ENCODE results near the gene USF2. TPM values are rescaled to one million over a fixed set of nuclear protein-coding genes. Genes with fewer than 3 reads are reported as not detected.

The USF2 gene
- polyA plus RNA-seq, 2 of the 4 experiments (the other 2 are of a cell fraction): 118 to 141 TPM

GRCh38 chr19:35223084-35223790 lies 45.5 kb upstream of the USF2 start:
- FAIRE-seq (no peak), ATAC-seq (no peak), DNase-seq (ENCODE audit: low read depth in 1 of 2, low spot score in 1 of 2) (peak in 1 of 2 experiments; percentile 27)
- ChIA-PET CTCF (interaction anchor here (0.6 to 1.7 kb wide), 4 partner anchors 8 to 156 kb away, joined by 4 to 7 read pairs (median 6); no protein-coding TSS in a partner anchor), POLR2A (no interaction called here)
- no peak overlapping the region for H3K4me3 ChIP-seq
- no peak overlapping the region for H3K4me2 ChIP-seq
- WGBS (ENCODE audit: missing lambda C conversion rate): 6% methylated on average over 6 of the region's 6 CpGs
- TF ChIP-seq ZFP36 (IDR thresholded peaks at IDR 0.05; ENCODE audit: borderline replicate concordance, partially characterized antibody): peak; percentile 28
- no peak for TF ChIP-seq HEYL (CRISPR knock-in tag; IDR thresholded peaks at IDR 0.05)
- no peak for TF ChIP-seq HMGXB4 (CRISPR knock-in tag; IDR thresholded peaks at IDR 0.05; ENCODE audit: borderline replicate concordance)
- TF ChIP-seq FOSB (CRISPR knock-in tag; IDR thresholded peaks at IDR 0.05): no peak
- peaks cover 26% of the 10 kb centered on the region; the same call in 2 of the 3 replicates for H3K9me3 ChIP-seq
- no peak overlapping the region for H3K27ac ChIP-seq
- no peaks in the 10 kb centered on the region for H3K4me1 ChIP-seq

- peaks cover 22% of the 10 kb centered on the region; the same call in 2 of the 3 replicates for H3K9me3 ChIP-seq
- CTCF ChIA-PET: interaction anchor here (1.4 to 1.7 kb wide), 2 partner anchors 9 to 157 kb away, joined by 6 to 7 read pairs; no protein-coding TSS in a partner anchor
- FAIRE-seq (no peak), ATAC-seq (no peak), DNase-seq (ENCODE audit: low read depth in 1 of 2, low spot score in 1 of 2) (no peak)
- WGBS (ENCODE audit: missing lambda C conversion rate): 63% methylated on average over 4 of the region's 4 CpGs
- TF ChIP-seq, protein P1, sequence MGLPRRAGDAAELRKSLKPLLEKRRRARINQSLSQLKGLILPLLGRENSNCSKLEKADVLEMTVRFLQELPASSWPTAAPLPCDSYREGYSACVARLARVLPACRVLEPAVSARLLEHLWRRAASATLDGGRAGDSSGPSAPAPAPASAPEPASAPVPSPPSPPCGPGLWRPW (IDR thresholded peaks at IDR 0.05): no peak
- TF ChIP-seq HMGXB4 (CRISPR knock-in tag; IDR thresholded peaks at IDR 0.05; ENCODE audit: borderline replicate concordance) (no peak), GATA3 (IDR thresholded peaks at IDR 0.05; ENCODE audit: borderline replicate concordance) (no peak), ZC3H11A (IDR thresholded peaks at IDR 0.05) (no peak), FOSB (CRISPR knock-in tag; IDR thresholded peaks at IDR 0.05) (no peak), JUN (IDR thresholded peaks at IDR 0.05) (no peak)
- TF ChIP-seq, protein P2, sequence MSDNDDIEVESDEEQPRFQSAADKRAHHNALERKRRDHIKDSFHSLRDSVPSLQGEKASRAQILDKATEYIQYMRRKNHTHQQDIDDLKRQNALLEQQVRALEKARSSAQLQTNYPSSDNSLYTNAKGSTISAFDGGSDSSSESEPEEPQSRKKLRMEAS (IDR thresholded peaks at IDR 0.05): no peak
- TF ChIP-seq, protein P3, sequence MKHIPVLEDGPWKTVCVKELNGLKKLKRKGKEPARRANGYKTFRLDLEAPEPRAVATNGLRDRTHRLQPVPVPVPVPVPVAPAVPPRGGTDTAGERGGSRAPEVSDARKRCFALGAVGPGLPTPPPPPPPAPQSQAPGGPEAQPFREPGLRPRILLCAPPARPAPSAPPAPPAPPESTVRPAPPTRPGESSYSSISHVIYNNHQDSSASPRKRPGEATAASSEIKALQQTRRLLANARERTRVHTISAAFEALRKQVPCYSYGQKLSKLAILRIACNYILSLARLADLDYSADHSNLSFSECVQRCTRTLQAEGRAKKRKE (CRISPR knock-in tag; IDR thresholded peaks at IDR 0.05; ENCODE audit: low read depth): no peak
- no peaks in the 10 kb centered on the region for H3K4me1 ChIP-seq
- H3K4me2 ChIP-seq: no peak overlapping the region
- H3K27ac ChIP-seq: no peak overlapping the region
- POLR2A ChIA-PET: no interaction called here
- no peak overlapping the region for H3K4me3 ChIP-seq
Measured at GRCh38 chr19:35223862-35224505, 44.8 kb upstream of the USF2 start.

- POLR2A ChIA-PET: no interaction called here
- 63% methylated on average over 41 of the region's 41 CpGs for WGBS (ENCODE audit: missing lambda C conversion rate)
- Histone ChIP-seq H3K27ac (no peak overlapping the region), H3K9me3 (peaks cover 13% of the 10 kb centered on the region; the same call in 2 of the 3 replicates), H3K4me1 (no peaks in the 10 kb centered on the region), H3K4me2 (no peak overlapping the region), H3K4me3 (no peak overlapping the region)
- FAIRE-seq (no peak), ATAC-seq (no peak), DNase-seq (ENCODE audit: low read depth in 1 of 2, low spot score in 1 of 2) (no peak)
- CTCF ChIA-PET: no interaction called here
- no peak for TF ChIP-seq HDAC2 (IDR thresholded peaks at IDR 0.05)
- TF ChIP-seq JUNB (IDR thresholded peaks at IDR 0.05): no peak
- no peak for TF ChIP-seq CBX2 (IDR thresholded peaks at IDR 0.05; ENCODE audit: borderline replicate concordance, low read depth)
- no peak for TF ChIP-seq NR3C1 (IDR thresholded peaks at IDR 0.05)
- TF ChIP-seq FOSL2 (IDR thresholded peaks at IDR 0.05): no peak
- no peak for TF ChIP-seq FOSL2 (CRISPR knock-in tag; IDR thresholded peaks at IDR 0.05)
- TF ChIP-seq PHF8 (IDR thresholded peaks at IDR 0.05; ENCODE audit: borderline replicate concordance, low read depth): no peak
- no peak for TF ChIP-seq HOXB13 (CRISPR knock-in tag; IDR thresholded peaks at IDR 0.05; ENCODE audit: low read depth)
- no peak for TF ChIP-seq RNF2 (IDR thresholded peaks at IDR 0.05; ENCODE audit: borderline replicate concordance, low read depth)
- TF ChIP-seq CEBPB (IDR thresholded peaks at IDR 0.05): no peak
- TF ChIP-seq EHMT2 (IDR thresholded peaks at IDR 0.05; ENCODE audit: low read depth): no peak
Measured at GRCh38 chr19:35224681-35225571, 43.8 kb upstream of the USF2 start.

Measured in A549 (cell line).